Ovary (tissue), 9 donors: Measurements from ENCODE around the gene IQCF6. TPM values are rescaled to one million over a fixed set of nuclear protein-coding genes. Genes with fewer than 3 reads are reported as not detected.

Source experiments
- DNase-seq, 5 donors: peaks; one replicate each; pipeline ENCODE4 v3.0.0-alpha.2; 2019 to 2020
- H3K27ac ChIP-seq, 2 donors: fragments of 200-600 bp; one replicate each; pipeline versions ENCODE4 v1.5.1 to v1.8.0; 2019 to 2022
- H3K27me3 ChIP-seq: fragments of 200-600 bp; one replicate; pipeline ENCODE4 v1.8.0; 2022
- H3K36me3 ChIP-seq: fragments of 200-600 bp; sonication (generic); one replicate; pipeline ENCODE4 v1.5.1; 2019
- H3K4me1 ChIP-seq: one replicate; pipeline ENCODE4 v1.8.1; 2013; ENCODE audit warnings: mild to moderate bottlenecking, moderate library complexity; ENCODE audit not compliant: insufficient read depth
- H3K4me3 ChIP-seq: fragments of 200-600 bp; sonication (generic); one replicate; pipeline ENCODE4 v1.5.1; 2017
- H3K9me3 ChIP-seq, 2 donors: fragments of 200-600 bp in 1 of 2; sonication (generic) in 1 of 2; one replicate each; pipeline versions ENCODE4 v1.5.1 to v1.8.1; 2013 to 2019; ENCODE audit warnings: mild to moderate bottlenecking in 1 of 2, moderate library complexity in 1 of 2
- CTCF ChIP-seq, 3 donors: fragments of 450-650 bp in 2 of 3; fragments of 200-600 bp in 1 of 3; IDR thresholded peaks; one replicate each; pipeline versions ENCODE4 v1.5.1 to v1.8.0; 2016 to 2022; ENCODE audit warnings: antibody characterized with exemption in 3 of 3, mild to moderate bottlenecking in 1 of 3
- EP300 ChIP-seq: sonication (generic); formaldehyde crosslinking; IDR thresholded peaks from one replicate; pipeline ENCODE4 v1.6.1; 2017; ENCODE audit warnings: antibody characterized with exemption
- POLR2A ChIP-seq: fragments of 450-650 bp; IDR thresholded peaks from one replicate; pipeline ENCODE4 v1.6.1; 2017; ENCODE audit warnings: antibody characterized with exemption, mild to moderate bottlenecking, moderate library complexity
- WGBS, 3 donors: extraction: QIAGEN DNeasy Blood & Tissue Kit in 1 of 3; methylation state at CpG; one replicate each; pipeline versions ENCODE4 v1.1.5 to v1.1.7; 2013 to 2017; 5-methylcytosine and 5-hydroxymethylcytosine counted together
- intact Hi-C, 4 donors: fragments of 100-400 bp; cut with DNase I; formaldehyde crosslinking; loops; one replicate each; pipeline versions ENCODE4 v1.11.0 to v1.15.1; 2022 to 2023
- polyA plus RNA-seq, 2 donors: library from polyadenylated mRNA; stranded (reverse); fragments of 200-250 nt in 1 of 2; fragments of 350-450 nt in 1 of 2; fragmentation: Illumina TruSeq in 1 of 2; extraction: RNeasy Lipid Tissue Mini Kit (QIAGEN cat#74804) in 1 of 2; gene quantifications; one replicate each; pipeline ENCODE4 v1.2.3, GENCODE V29; 2013 to 2014
- total RNA-seq, 7 donors: library from RNA; depleted of rRNA in 2 of 7; stranded (reverse); fragments of >200 nt in 2 of 7; fragmentation: NEBNext Ultra II Directional in 3 of 7; extraction: Animal tissue kit (Norgen Biotek cat#: 25700) in 3 of 7; gene quantifications; one replicate each; pipeline versions ENCODE4 v1.1.0 to v1.2.4, GENCODE V29; 2016 to 2023
- donor health status: DM: no; HTN: no; CAD: no; lungs with moderate emphysema.
- donor health status: DM: no; HTN: no; CAD: no.
- donor health status: Bipolar disorder and iron deficiency.
- donor health status: DM: yes; HTN: yes; CAD: no.
- donor health status: DM: no; HTN: no; CAD: no.
- donor health status: DM: yes; HTN: yes; CAD: no.

Gene IQCF6
- total and polyA plus RNA-seq, 9 donors: not detected

DNA sequence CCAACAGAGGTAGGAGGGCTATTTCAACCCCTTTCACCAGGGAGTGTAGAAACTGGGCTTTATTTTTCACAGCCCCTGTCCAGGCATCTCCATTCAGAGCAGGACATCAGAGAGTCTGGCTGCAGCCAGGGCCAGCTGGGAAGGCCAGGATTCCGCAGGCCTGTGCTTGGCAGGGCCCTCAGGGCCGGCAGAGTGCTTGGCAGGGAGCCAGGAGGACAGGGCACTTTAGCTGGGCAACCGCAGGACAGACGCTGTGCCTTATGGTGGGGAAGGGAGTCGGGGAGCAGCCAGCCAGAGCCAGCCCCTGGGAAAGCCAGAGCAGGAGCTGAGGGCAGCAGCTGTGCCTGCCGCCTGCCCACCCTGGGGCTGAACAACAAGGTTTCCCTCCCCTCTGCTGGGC, 34.5 kb upstream of the IQCF6 start:
- Histone ChIP-seq H3K4me3 (no peak overlapping the region), H3K27me3 (no peaks in the 10 kb centered on the region), H3K9me3 (no peaks in the 10 kb centered on the region), H3K4me1 (no peaks in the 10 kb centered on the region), H3K36me3 (no peaks in the 10 kb centered on the region), H3K27ac (no peak overlapping the region)
- DNase-seq: no peak
- 44 to 81% (median 64%) methylated on average over 4 to 6 of the region's 6 CpGs for WGBS, 3 donors
- intact Hi-C loops: no loop called here
- no peak for TF ChIP-seq POLR2A
- TF ChIP-seq EP300: no peak
- no peak for TF ChIP-seq CTCF (IDR thresholded peaks at IDR 0.05)

GRCh38 chr3:51808934-51809333, 29.9 kb upstream of the IQCF6 start:
- TF ChIP-seq POLR2A: no peak
- no peak for TF ChIP-seq CTCF (IDR thresholded peaks at IDR 0.05)
- TF ChIP-seq EP300: no peak
- Histone ChIP-seq H3K9me3 (no peaks in the 10 kb centered on the region), H3K27me3 (no peaks in the 10 kb centered on the region), H3K4me1 (no peaks in the 10 kb centered on the region), H3K27ac (no peak overlapping the region), H3K4me3 (no peak overlapping the region), H3K36me3 (no peaks in the 10 kb centered on the region)
- WGBS, 3 donors: 81 to 89% (median 81%) methylated on average over 5 of the region's 5 CpGs
- DNase-seq: no peak
- intact Hi-C loops: loop anchor here in 1 of 4 donors (10.0 kb wide), 1 partner anchor 304 kb away; the partner anchor contains the start of gene DCAF1

GRCh38 chr3:51802106-51802703, 23.2 kb upstream of the IQCF6 start:
- H3K9me3 ChIP-seq: no peaks in the 10 kb centered on the region
- no peak for TF ChIP-seq CTCF (IDR thresholded peaks at IDR 0.05)
- no peak for TF ChIP-seq EP300
- TF ChIP-seq POLR2A: no peak
- DNase-seq: no peak
- H3K27ac ChIP-seq: no peak overlapping the region
- no peaks in the 10 kb centered on the region for H3K27me3 ChIP-seq
- 37 to 43% (median 38%) methylated on average over 11 of the region's 11 CpGs for WGBS, 3 donors
- H3K36me3 ChIP-seq: no peaks in the 10 kb centered on the region
- intact Hi-C loops: loop anchor here in 2 of 4 donors (5.0 to 10.0 kb wide), 2 partner anchors 295 to 297 kb away; partner anchors contain the start of gene DCAF1 (in 1 of the 2)
- H3K4me1 ChIP-seq: no peaks in the 10 kb centered on the region
- H3K4me3 ChIP-seq: no peak overlapping the region

GRCh38 chr3:51800750-51801125, 21.7 kb upstream of the IQCF6 start:
- 30 to 37% (median 35%) methylated on average over 5 of the region's 5 CpGs for WGBS, 3 donors
- Histone ChIP-seq H3K4me1 (no peaks in the 10 kb centered on the region), H3K36me3 (no peaks in the 10 kb centered on the region), H3K9me3 (no peaks in the 10 kb centered on the region), H3K4me3 (no peak overlapping the region), H3K27me3 (no peaks in the 10 kb centered on the region), H3K27ac (no peak overlapping the region)
- intact Hi-C loops: loop anchor here in 2 of 4 donors (5.0 to 10.0 kb wide), 2 partner anchors 293 to 296 kb away; partner anchors contain the start of gene DCAF1 (in 1 of the 2)
- TF ChIP-seq POLR2A (no peak), CTCF (IDR thresholded peaks at IDR 0.05) (no peak), EP300 (no peak)
- no peak for DNase-seq
